ENCODE data around the gene CDH4. TPM values are rescaled to one million over a fixed set of nuclear protein-coding genes. Genes with fewer than 3 reads are reported as not detected.

The CDH4 gene
- total RNA-seq, 2 donors from 2014 or later = 0.05 to 2.2 TPM

DNA sequence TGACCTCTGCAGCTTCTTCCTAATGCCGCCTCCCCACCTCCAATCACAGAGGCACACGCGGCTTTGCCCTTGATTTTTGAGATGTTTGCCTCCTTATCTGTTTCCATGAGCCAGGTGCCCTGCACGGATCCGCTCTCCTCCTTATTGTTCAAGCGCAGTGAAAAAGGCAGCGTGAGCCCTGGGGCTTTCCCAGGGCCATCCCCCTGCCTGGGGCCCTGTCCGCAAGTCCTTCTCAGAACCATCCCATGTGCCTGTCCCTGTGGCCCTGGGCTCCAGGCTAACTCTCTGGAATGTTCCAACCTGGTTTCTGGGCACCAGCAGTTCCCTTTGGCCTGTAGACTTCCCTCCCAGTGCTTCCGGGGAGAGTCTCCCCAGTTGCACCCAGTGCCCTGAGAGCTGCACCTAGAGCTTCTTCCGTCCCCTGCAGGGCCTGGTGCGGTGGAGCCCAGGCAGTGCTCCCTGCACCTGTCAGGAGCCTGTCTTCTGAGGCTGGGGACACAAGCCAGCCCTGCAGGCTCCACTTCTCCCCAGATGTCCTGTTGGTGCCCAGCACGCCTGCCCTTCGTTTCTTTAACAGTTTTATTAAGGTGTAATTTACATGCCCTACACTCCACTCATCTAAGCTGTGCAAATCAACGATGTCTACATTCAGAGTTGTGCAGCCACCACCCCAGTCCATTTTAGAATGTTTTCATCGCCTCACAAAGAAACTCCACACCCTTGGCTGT lies 330.3 kb downstream of the CDH4 start:
- Histone ChIP-seq H3K36me3 (no peaks in the 10 kb centered on the region), H3K4me1 (replicated peaks) (no peaks in the 10 kb centered on the region), H3K27me3 (replicated peaks; ENCODE audit: insufficient read depth) (peaks cover 4% of the 10 kb centered on the region), H3K4me3 (no peak overlapping the region), H3K27ac (no peak overlapping the region), H3K9me3 (no peaks in the 10 kb centered on the region)
- intact Hi-C loops (cut with DNase I) = no loop called here
- 70% methylated on average over 15 of the region's 15 CpGs for WGBS
- TF ChIP-seq, protein P1, sequence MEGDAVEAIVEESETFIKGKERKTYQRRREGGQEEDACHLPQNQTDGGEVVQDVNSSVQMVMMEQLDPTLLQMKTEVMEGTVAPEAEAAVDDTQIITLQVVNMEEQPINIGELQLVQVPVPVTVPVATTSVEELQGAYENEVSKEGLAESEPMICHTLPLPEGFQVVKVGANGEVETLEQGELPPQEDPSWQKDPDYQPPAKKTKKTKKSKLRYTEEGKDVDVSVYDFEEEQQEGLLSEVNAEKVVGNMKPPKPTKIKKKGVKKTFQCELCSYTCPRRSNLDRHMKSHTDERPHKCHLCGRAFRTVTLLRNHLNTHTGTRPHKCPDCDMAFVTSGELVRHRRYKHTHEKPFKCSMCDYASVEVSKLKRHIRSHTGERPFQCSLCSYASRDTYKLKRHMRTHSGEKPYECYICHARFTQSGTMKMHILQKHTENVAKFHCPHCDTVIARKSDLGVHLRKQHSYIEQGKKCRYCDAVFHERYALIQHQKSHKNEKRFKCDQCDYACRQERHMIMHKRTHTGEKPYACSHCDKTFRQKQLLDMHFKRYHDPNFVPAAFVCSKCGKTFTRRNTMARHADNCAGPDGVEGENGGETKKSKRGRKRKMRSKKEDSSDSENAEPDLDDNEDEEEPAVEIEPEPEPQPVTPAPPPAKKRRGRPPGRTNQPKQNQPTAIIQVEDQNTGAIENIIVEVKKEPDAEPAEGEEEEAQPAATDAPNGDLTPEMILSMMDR (IDR thresholded peaks at IDR 0.05) = no peak
- TF ChIP-seq POLR2AphosphoS5 (IDR thresholded peaks at IDR 0.05) = no peak
- TF ChIP-seq POLR2A (IDR thresholded peaks at IDR 0.05) = no peak
- no peak for DNase-seq (ENCODE audit: low spot score)

DNA sequence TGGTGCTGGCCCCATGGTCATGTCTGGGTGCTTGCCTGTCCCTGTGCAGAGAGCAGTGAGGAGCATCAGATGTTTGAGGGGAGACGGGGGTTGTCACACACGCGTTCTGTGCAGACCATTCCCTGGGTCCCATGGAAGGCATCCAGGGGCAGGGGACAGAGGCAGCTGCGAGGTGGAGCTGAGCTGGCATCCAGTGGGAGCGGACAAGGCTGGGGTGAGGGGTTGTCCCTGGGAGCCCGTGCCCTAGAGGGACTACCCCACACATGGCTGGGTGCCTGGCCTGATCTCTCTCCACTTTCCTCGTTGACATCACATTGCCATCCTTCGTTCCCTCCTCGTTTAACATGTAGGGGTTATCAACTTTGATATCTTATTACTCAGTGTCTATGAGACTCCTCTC lies 331.3 kb downstream of the CDH4 start:
- intact Hi-C loops (cut with DNase I) = no loop called here

DNA sequence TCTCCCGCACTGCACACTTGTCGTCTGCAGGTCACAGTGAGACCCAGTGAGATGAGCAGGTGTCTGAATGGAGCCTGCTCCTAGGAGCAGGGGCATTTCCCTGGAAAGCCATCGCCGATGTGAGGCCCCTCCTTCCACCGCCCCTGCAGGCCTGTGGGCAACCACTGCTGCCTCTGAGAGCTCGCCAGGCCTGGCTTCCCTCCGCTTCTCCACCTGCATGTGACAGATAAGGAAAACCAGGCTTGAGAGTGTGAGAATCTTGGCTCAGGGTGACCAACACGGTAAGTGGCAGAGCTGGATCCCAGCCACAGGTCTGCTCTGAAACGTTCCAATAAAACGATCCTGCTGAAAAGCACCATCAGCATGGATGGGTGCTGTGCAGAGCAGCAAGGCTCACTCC lies 332.8 kb downstream of the CDH4 start:
- 29% methylated on average over 7 of the region's 10 CpGs for WGBS
- intact Hi-C loops (cut with DNase I) = no loop called here
- no peak overlapping the region for H3K4me3 ChIP-seq
- no peak overlapping the region for H3K27ac ChIP-seq
- H3K27me3 ChIP-seq (replicated peaks; ENCODE audit: insufficient read depth) = peaks cover 5% of the 10 kb centered on the region
- H3K4me1 ChIP-seq (replicated peaks) = no peaks in the 10 kb centered on the region
- TF ChIP-seq POLR2A (IDR thresholded peaks at IDR 0.05) (no peak), POLR2AphosphoS5 (IDR thresholded peaks at IDR 0.05) (no peak)
- TF ChIP-seq, protein P1 (IDR thresholded peaks at IDR 0.05) = no peak
- H3K36me3 ChIP-seq = no peaks in the 10 kb centered on the region
- no peaks in the 10 kb centered on the region for H3K9me3 ChIP-seq
- no peak for DNase-seq (ENCODE audit: low spot score)

More for the DNA sequence above, 331.3 kb downstream of the CDH4 start:
- no peaks in the 10 kb centered on the region for H3K36me3 ChIP-seq
- H3K4me3 ChIP-seq = no peak overlapping the region
- H3K27me3 ChIP-seq (replicated peaks; ENCODE audit: insufficient read depth) = peaks cover 4% of the 10 kb centered on the region
- TF ChIP-seq, protein P1 (IDR thresholded peaks at IDR 0.05) = no peak
- no peak for TF ChIP-seq POLR2A (IDR thresholded peaks at IDR 0.05)
- TF ChIP-seq POLR2AphosphoS5 (IDR thresholded peaks at IDR 0.05) = no peak
- H3K9me3 ChIP-seq = no peaks in the 10 kb centered on the region
- no peak overlapping the region for H3K27ac ChIP-seq
- WGBS = 71% methylated on average over 9 of the region's 9 CpGs
- H3K4me1 ChIP-seq (replicated peaks) = no peaks in the 10 kb centered on the region
- DNase-seq (ENCODE audit: low spot score) = no peak

DNA sequence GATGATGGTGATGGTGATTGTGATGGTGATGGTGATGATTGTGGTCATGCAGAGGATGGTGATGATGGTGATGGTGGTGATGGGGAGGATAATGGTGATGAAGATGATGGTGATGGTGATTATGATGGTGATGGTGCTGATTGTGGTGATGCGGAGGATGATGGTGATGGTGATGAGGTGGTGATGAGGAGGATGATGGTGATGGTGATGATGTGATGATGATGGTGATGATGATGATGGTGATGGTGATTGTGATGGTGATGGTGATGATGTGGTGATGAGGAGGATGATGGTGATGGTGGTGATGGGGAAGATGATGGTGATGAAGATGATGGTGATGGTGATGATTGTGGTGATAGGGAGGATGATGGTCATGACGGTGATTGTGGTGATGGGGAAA lies 333.7 kb downstream of the CDH4 start:
- no peaks in the 10 kb centered on the region for H3K9me3 ChIP-seq

More for the DNA sequence above, 333.7 kb downstream of the CDH4 start:
- intact Hi-C loops (cut with DNase I) = no loop called here
- 97% methylated on average over 2 of the region's 2 CpGs for WGBS
- no peak for DNase-seq (ENCODE audit: low spot score)
- no peak overlapping the region for H3K4me3 ChIP-seq
- no peaks in the 10 kb centered on the region for H3K36me3 ChIP-seq
- no peaks in the 10 kb centered on the region for H3K4me1 ChIP-seq (replicated peaks)
- TF ChIP-seq, protein P1 (IDR thresholded peaks at IDR 0.05) = no peak
- TF ChIP-seq POLR2AphosphoS5 (IDR thresholded peaks at IDR 0.05) = no peak
- TF ChIP-seq POLR2A (IDR thresholded peaks at IDR 0.05) = no peak
- H3K27me3 ChIP-seq (replicated peaks; ENCODE audit: insufficient read depth) = peaks cover 7% of the 10 kb centered on the region
- no peak overlapping the region for H3K27ac ChIP-seq

All from prostate gland (tissue), 2 donors.